GM12872 (cell line): ENCODE results near the gene ATXN7L2.

ENCODE experiments used
- CTCF ChIP-seq: IDR thresholded peaks from 3 replicates; pipeline ENCODE4 v1.5.1; 2011; ENCODE audit warnings: low read depth, mild to moderate bottlenecking, low read length, moderate library complexity; ENCODE audit not compliant: insufficient read depth

The ATXN7L2 gene

GRCh38 chr1:109493805-109494539 lies 10.3 kb downstream of the ATXN7L2 start, which contains the start of gene CYB561D1:
Gene CYB561D1 (plus strand): TSS chr1:109494094. CDS start chr1:109494140, 46 bp downstream.
- TF ChIP-seq CTCF: peak; percentile 94

GRCh38 chr1:109495738-109496137 lies 12.0 kb downstream of the ATXN7L2 start:
- TF ChIP-seq CTCF: no peak

- no peak for TF ChIP-seq CTCF
Observed at GRCh38 chr1:109497449-109498160, 13.9 kb downstream of the ATXN7L2 start.

- TF ChIP-seq CTCF: peak; percentile 58
Observed at GRCh38 chr1:109498161-109498801, 14.6 kb downstream of the ATXN7L2 start.

- TF ChIP-seq CTCF: no peak
Observed at GRCh38 chr1:109499081-109499480, 15.4 kb downstream of the ATXN7L2 start.

GRCh38 chr1:109499661-109500536 lies 16.2 kb downstream of the ATXN7L2 start:
- peak; percentile 67 for TF ChIP-seq CTCF

- TF ChIP-seq CTCF: no peak
Observed at GRCh38 chr1:109500941-109501381, 17.3 kb downstream of the ATXN7L2 start.
